K562 (cell line): Measurements from ENCODE around the gene CELSR1. TPM values are rescaled to one million over a fixed set of nuclear protein-coding genes. Genes with fewer than 3 reads are reported as not detected.

Experiments used
- ATAC-seq: fragments of 200-7000 bp; cut with Tn5 transposase; 3 replicates; pipeline ENCODE4 v1.9.1; 2020; ENCODE audit warnings: moderate library complexity
- BruUV-seq: library from RNA; stranded (reverse); fragments of 400-500 nt; replicated peaks from 2 replicates; lab custom pipeline; 2021; lab: Mats Ljungman, UMichigan
- CTCF ChIA-PET: fragments of 300-600 bp; formaldehyde crosslinking; extraction: SDS; loops from one replicate; lab custom pipeline; 2021; ENCODE audit warnings: low intra/inter-chr PET ratio; lab: Yijun Ruan, JAX
- POLR2A ChIA-PET: fragments of 300-600, 350-650 bp; sonication (Branson Sonifier 250); formaldehyde crosslinking; extraction: SDS; loops from one replicate; lab custom pipeline; 2021; ENCODE audit warnings: antibody characterized with exemption, inconsistent platforms; lab: Yijun Ruan, JAX
- DNase-seq, 4 experiments: peaks; one replicate each; pipeline versions ENCODE4 v3.0.0 to v3.0.0-alpha.2; 2011 to 2018; ENCODE audit warnings: low spot score in 3 of 4, mixed read lengths in 3 of 4; ENCODE audit errors: extremely low read depth in 1 of 4
- FAIRE-seq: peaks from 2 replicates; lab custom pipeline; 2011; peaks lifted over from hg19 to GRCh38; lab: Jason Lieb, UNC
- H2AFZ ChIP-seq: 2 replicates; pipeline ENCODE4 v1.6.0; 2011; ENCODE audit warnings: low read depth, low read length, control low read depth, inconsistent platforms
- H3K27ac ChIP-seq: fragments of 200-600 bp; 3 replicates; pipeline ENCODE4 v1.8.0; 2011; ENCODE audit warnings: low read depth, mild to moderate bottlenecking, control low read depth, inconsistent platforms, low read length, moderate library complexity, mixed read lengths; ENCODE audit errors: extremely low read depth
- H3K27me3 ChIP-seq, 2 experiments: fragments of 300-600 bp in 1 of 2; 2 replicates in 1 of 2; 3 replicates in 1 of 2; pipeline versions ENCODE4 v1.6.0 to v1.8.0; 2011; ENCODE audit warnings: inconsistent platforms in 2 of 2, low read length in 2 of 2, mild to moderate bottlenecking in 1 of 2, mixed read lengths in 1 of 2, moderate library complexity in 1 of 2; ENCODE audit not compliant: control insufficient read depth in 2 of 2, insufficient read depth in 2 of 2
- H3K36me3 ChIP-seq: fragments of 300-600 bp; 3 replicates; pipeline ENCODE4 v1.8.0; 2011; ENCODE audit warnings: mild to moderate bottlenecking, low read length, inconsistent platforms; ENCODE audit not compliant: control insufficient read depth, insufficient read depth
- H3K4me1 ChIP-seq, 2 experiments: fragments of 200-600 bp in 1 of 2; replicated peaks in 1 of 2; 2 replicates in 1 of 2; 3 replicates in 1 of 2; pipeline versions ENCODE4 v1.5.1 to v1.8.0; 2011; ENCODE audit warnings: inconsistent platforms in 2 of 2, low read length in 2 of 2, mild to moderate bottlenecking in 1 of 2, mixed read lengths in 1 of 2, moderate library complexity in 1 of 2; ENCODE audit not compliant: control insufficient read depth in 2 of 2, insufficient read depth in 2 of 2
- H3K4me2 ChIP-seq: 2 replicates; pipeline ENCODE4 v1.6.1; 2011; ENCODE audit warnings: low read length, control low read depth, inconsistent platforms, mixed read lengths; ENCODE audit not compliant: insufficient read depth
- H3K4me3 ChIP-seq: fragments of 200-600 bp; sonication (generic), shearing (Covaris generic); 2 replicates; pipeline ENCODE4 v1.5.1; 2016; ENCODE audit warnings: control low read depth, inconsistent platforms
- H3K79me2 ChIP-seq: fragments of 200-600 bp; 3 replicates; pipeline ENCODE4 v1.8.0; 2011; ENCODE audit warnings: low read length, inconsistent platforms; ENCODE audit not compliant: control insufficient read depth, insufficient read depth
- H3K9ac ChIP-seq, 2 experiments: 2 replicates each; pipeline versions ENCODE4 v1.6.0 to v1.6.1; 2011; ENCODE audit warnings: low read depth in 2 of 2, low read length in 2 of 2, control low read depth in 1 of 2, inconsistent platforms in 1 of 2, mild to moderate bottlenecking in 1 of 2, mixed read lengths in 1 of 2; ENCODE audit not compliant: insufficient read depth in 1 of 2
- H3K9me1 ChIP-seq: one replicate; pipeline ENCODE4 v1.6.0; 2011; ENCODE audit warnings: inconsistent platforms, mild to moderate bottlenecking, low read length, moderate library complexity; ENCODE audit not compliant: control insufficient read depth, insufficient read depth
- H3K9me3 ChIP-seq: replicated peaks from 2 replicates; pipeline ENCODE4 v1.5.1; 2011; ENCODE audit warnings: low read depth, low read length, inconsistent platforms; ENCODE audit not compliant: control insufficient read depth, insufficient read depth
- H4K20me1 ChIP-seq: replicated peaks from 2 replicates; pipeline ENCODE4 v1.6.1; 2011; ENCODE audit warnings: low read length, inconsistent platforms, mixed read lengths; ENCODE audit not compliant: control insufficient read depth, insufficient read depth
- ATF3 ChIP-seq, 2 experiments: fragments of 450-650 bp in 1 of 2; sonication (generic) in 1 of 2; formaldehyde crosslinking in 1 of 2; IDR thresholded peaks in 1 of 2; conservative IDR thresholded peaks in 1 of 2; 2 replicates each; pipeline versions ENCODE4 v1.6.1 to v1.8.1; 2016 to 2023; ENCODE audit warnings: mild to moderate bottlenecking in 2 of 2, moderate library complexity in 2 of 2, inconsistent platforms in 1 of 2, missing genetic modification reagents in 1 of 2
- ESRRB ChIP-seq: fragments of 250-450 bp; sonication (Bioruptor Pico); IDR thresholded peaks from 2 replicates; pipeline ENCODE4 v1.5.0; 2020; ENCODE audit warnings: mild to moderate bottlenecking, moderate library complexity, borderline replicate concordance
- FOXA3 ChIP-seq, 2 experiments: fragments of 450-650 bp in 1 of 2; sonication (generic) in 1 of 2; formaldehyde crosslinking; IDR thresholded peaks in 1 of 2; conservative IDR thresholded peaks in 1 of 2; 2 replicates each; pipeline versions ENCODE4 v1.4.0 to v1.8.0; 2020 to 2022; ENCODE audit warnings: mild to moderate bottlenecking in 2 of 2, missing genetic modification reagents in 1 of 2
- PHF8 ChIP-seq: fragments of 200-600 bp; sonication (generic); IDR thresholded peaks from 2 replicates; pipeline ENCODE4 v1.6.1; 2012; ENCODE audit warnings: mixed run types, mild to moderate bottlenecking, inconsistent platforms, low read length, moderate library complexity, borderline replicate concordance
- SMAD2 ChIP-seq: fragments of 150-350 bp; IDR thresholded peaks from 2 replicates; pipeline ENCODE4 v1.6.1; 2014; ENCODE audit warnings: low read depth, mild to moderate bottlenecking, low read length
- SMARCA4 ChIP-seq: fragments of 450-650 bp; IDR thresholded peaks from 2 replicates; pipeline ENCODE4 v1.6.1; 2016
- WGBS: fragments of 100-300 bp; shearing (Covaris generic); methylation state at CpG from one replicate; pipeline ENCODE4 v1.1.6; 2016; ENCODE audit warnings: low coverage, mixed read lengths; ENCODE audit not compliant: insufficient coverage; ENCODE audit errors: missing lambda C conversion rate; 5-methylcytosine and 5-hydroxymethylcytosine counted together
- in situ Hi-C: fragments of 300-500 bp; cut with MboI; formaldehyde crosslinking; loops from 4 replicates; pipeline ENCODE4 v1.15.0; 2018; ENCODE audit warnings: inconsistent platforms, mixed read lengths
- intact Hi-C: fragments of 100-400 bp; cut with micrococcal nuclease; formaldehyde crosslinking; loops from 2 replicates; pipeline ENCODE4 v1.14.2; 2022
- polyA plus RNA-seq, 8 experiments: library from polyadenylated mRNA; depleted of rRNA in 4 of 8; stranded (reverse) in 5 of 8; unstranded in 3 of 8; fragments of >200 nt; fragmentation: Nextera tagmentation in 2 of 8; fragmentation: Illumina TruSeq in 1 of 8; extraction: Ambion mirVana in 2 of 8; extraction: Trizol in 1 of 8; gene quantifications; 2 replicates each; pipeline versions ENCODE4 v1.2.1 to v1.2.3, GENCODE V29; 2011 to 2014; ENCODE audit warnings: inconsistent platforms in 1 of 8, missing spikeins in 1 of 8
- total RNA-seq, 7 experiments: library from RNA; depleted of rRNA in 6 of 7; stranded (reverse); fragments of >200 nt in 6 of 7; fragmentation: Illumina TruSeq in 2 of 7; extraction: Trizol in 2 of 7; gene quantifications; 2 replicates each; pipeline versions ENCODE4 v1.2.1 to v1.2.3, GENCODE V29; 2011 to 2021; ENCODE audit warnings: low replicate concordance in 1 of 7

The CELSR1 gene
- total and polyA plus RNA-seq, 9 of the 15 experiments (the other 6 are each of a cell fraction or from before 2014, with no cell fraction given): under 0.01 to 0.09 TPM; not detected in 7

DNA sequence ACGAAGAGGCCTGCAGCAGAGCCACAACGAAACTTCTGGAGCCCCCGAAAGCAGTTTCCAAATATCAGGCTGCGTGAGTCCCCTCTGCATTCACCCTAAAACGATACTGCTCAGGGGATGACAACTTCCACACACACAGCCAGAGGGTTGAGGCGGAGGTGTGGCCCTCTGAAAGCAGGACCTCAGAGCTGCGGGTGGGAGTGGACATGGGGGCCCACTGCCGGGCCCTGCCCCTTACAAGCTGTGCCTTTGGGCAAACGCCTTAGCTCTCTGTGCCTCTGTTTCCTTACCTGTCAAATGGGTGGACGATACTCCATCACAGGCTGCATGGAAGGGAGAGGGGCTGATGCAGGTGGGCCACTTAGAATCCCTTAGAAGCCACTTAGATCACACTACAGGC is 148.8 kb downstream of the CELSR1 start:
- no peaks in the 10 kb centered on the region for H3K79me2 ChIP-seq
- in situ Hi-C loops (no loop called here), intact Hi-C loops (no loop called here)
- no peak for DNase-seq
- H3K27ac ChIP-seq: no peak overlapping the region
- TF ChIP-seq ESRRB (CRISPR knock-in tag) (no peak), SMARCA4 (no peak)
- 6% methylated on average over 4 of the region's 10 CpGs for WGBS
- H2AFZ ChIP-seq: no peak overlapping the region
- H3K27me3 ChIP-seq: peaks cover 4 to 53% of the 10 kb centered on the region in 2 experiments; a peak in 2 of 5 replicates
- no peak for ATAC-seq
- H3K9me1 ChIP-seq: no peaks in the 10 kb centered on the region
- no peak for FAIRE-seq
- no peak overlapping the region for H3K9ac ChIP-seq
- H4K20me1 ChIP-seq: no peaks in the 10 kb centered on the region
- no TSS peak for BruUV-seq
- H3K4me1 ChIP-seq: peaks cover 0 to 21% of the 10 kb centered on the region in 2 experiments; a peak in 2 of 5 replicates
- ChIA-PET CTCF (no interaction called here), POLR2A (no interaction called here)
- H3K9me3 ChIP-seq: no peaks in the 10 kb centered on the region
- no peaks in the 10 kb centered on the region for H3K36me3 ChIP-seq
- no peak overlapping the region for H3K4me3 ChIP-seq
- H3K4me2 ChIP-seq: no peak overlapping the region

GRCh38 chr22:46387748-46388147 is 149.7 kb downstream of the CELSR1 start:
- ChIA-PET POLR2A (no interaction called here), CTCF (no interaction called here)
- 21% methylated on average over 11 of the region's 11 CpGs for WGBS
- no peaks in the 10 kb centered on the region for H3K36me3 ChIP-seq
- H3K4me2 ChIP-seq: no peak overlapping the region
- H3K4me3 ChIP-seq: no peak overlapping the region
- H3K79me2 ChIP-seq: no peaks in the 10 kb centered on the region
- H3K4me1 ChIP-seq: peaks cover 0 to 21% of the 10 kb centered on the region in 2 experiments; a peak in 2 of 5 replicates
- ATAC-seq: no peak
- no peaks in the 10 kb centered on the region for H3K9me3 ChIP-seq
- DNase-seq: no peak
- H2AFZ ChIP-seq: no peak overlapping the region
- no peak overlapping the region for H3K27ac ChIP-seq
- peaks cover 0 to 52% of the 10 kb centered on the region in 2 experiments; a peak in 2 of 5 replicates for H3K27me3 ChIP-seq
- FAIRE-seq: no peak
- TF ChIP-seq SMAD2: no peak
- TF ChIP-seq PHF8: no peak
- no peak for TF ChIP-seq FOXA3 (CRISPR knock-in tag; conservative IDR thresholded peaks at IDR 0.05 in 1 of 2, IDR thresholded peaks at IDR 0.05 in 1 of 2)
- TF ChIP-seq ATF3 (IDR thresholded peaks at IDR 0.05): no peak
- no peak for TF ChIP-seq ATF3 (CRISPR knock-in tag; conservative IDR thresholded peaks at IDR 0.05)
- H3K9me1 ChIP-seq: no peaks in the 10 kb centered on the region
- intact Hi-C loops (no loop called here), in situ Hi-C loops (no loop called here)
- no TSS peak for BruUV-seq
- H3K9ac ChIP-seq: no peak overlapping the region
- no peaks in the 10 kb centered on the region for H4K20me1 ChIP-seq
